ENCODE measurements around the gene TAF4B. TPM values are rescaled to one million over a fixed set of nuclear protein-coding genes. Genes with fewer than 3 reads are reported as not detected.
"Not testable (repeated sequence)": the region's sequence is repeated elsewhere in the genome, so short reads cannot be mapped to it uniquely, and the experiment has no call there.

The TAF4B gene
- total RNA-seq, 4 donors from 2014 or later = 3.7 to 11.9 (median 7.1) TPM

GRCh38 chr18:26227051-26227670, 916 bp downstream of the TAF4B start:
- in situ Hi-C loops (cut with MboI; ENCODE audit: low pct_ligation_motif_present in 1 of 4, low pct_unique_long_range_greater_than_20kb in 1 of 4, low sequenced_read_pairs in 3 of 4) (loop anchor here in 1 of 4 donors (25.0 kb wide), 1 partner anchor 215 kb away; no protein-coding TSS in a partner anchor), intact Hi-C loops (cut with DNase I; ENCODE audit: low total_unique reads) (no loop called here)
- H3K27me3 ChIP-seq = no peaks in the 10 kb centered on the region
- WGBS, 2 donors (ENCODE audit: low coverage in 1 of 2) = 13 to 48% methylated on average over 8 to 28 of the region's 28 CpGs
- H3K27ac ChIP-seq = peak overlapping the region; percentile 77 to 88 (median 79)
- H3K36me3 ChIP-seq = no peaks in the 10 kb centered on the region
- H3K4me3 ChIP-seq = peak overlapping the region; percentile 67 to 90 (median 77)
- H3K9me3 ChIP-seq = no peaks in the 10 kb centered on the region
- no peak for TF ChIP-seq POLR2AphosphoS5 (IDR thresholded peaks at IDR 0.05)
- TF ChIP-seq EP300 (IDR thresholded peaks at IDR 0.05; ENCODE audit: low read depth) = no peak
- no peak for TF ChIP-seq CTCF (IDR thresholded peaks at IDR 0.05)
- no peak for TF ChIP-seq POLR2A (IDR thresholded peaks at IDR 0.05)
- DNase-seq = no peak
- peaks cover 0 to 26% (median 8%) of the 10 kb centered on the region in 4 donors for H3K4me1 ChIP-seq

GRCh38 chr18:26228562-26229260, 2.5 kb downstream of the TAF4B start:
- intact Hi-C loops (cut with DNase I; ENCODE audit: low total_unique reads) (no loop called here), in situ Hi-C loops (cut with MboI; ENCODE audit: low pct_ligation_motif_present in 1 of 4, low pct_unique_long_range_greater_than_20kb in 1 of 4, low sequenced_read_pairs in 3 of 4) (loop anchor here in 1 of 4 donors (25.0 kb wide), 1 partner anchor 216 kb away; no protein-coding TSS in a partner anchor)
- TF ChIP-seq POLR2AphosphoS5 (IDR thresholded peaks at IDR 0.05) (no peak), POLR2A (IDR thresholded peaks at IDR 0.05) (no peak), EP300 (IDR thresholded peaks at IDR 0.05; ENCODE audit: low read depth) (no peak), CTCF (IDR thresholded peaks at IDR 0.05) (no peak)
- no peak overlapping the region for H3K4me3 ChIP-seq
- no peak for DNase-seq
- 68 to 76% methylated on average over 6 of the region's 6 CpGs for WGBS, 2 donors (ENCODE audit: low coverage in 1 of 2)
- no peaks in the 10 kb centered on the region for H3K9me3 ChIP-seq
- peaks cover 0 to 26% (median 8%) of the 10 kb centered on the region in 4 donors for H3K4me1 ChIP-seq
- H3K36me3 ChIP-seq = no peaks in the 10 kb centered on the region
- no peaks in the 10 kb centered on the region for H3K27me3 ChIP-seq
- H3K27ac ChIP-seq = no peak overlapping the region

GRCh38 chr18:26230497-26230896, 4.3 kb downstream of the TAF4B start:
- Histone ChIP-seq H3K27me3 (no peaks in the 10 kb centered on the region), H3K4me1 (peaks cover 0 to 24% (median 8%) of the 10 kb centered on the region in 4 donors), H3K27ac (no peak overlapping the region), H3K36me3 (no peaks in the 10 kb centered on the region), H3K4me3 (no peak overlapping the region), H3K9me3 (no peaks in the 10 kb centered on the region)
- in situ Hi-C loops (cut with MboI; ENCODE audit: low pct_ligation_motif_present in 1 of 4, low pct_unique_long_range_greater_than_20kb in 1 of 4, low sequenced_read_pairs in 3 of 4) (loop anchor here in 1 of 4 donors (25.0 kb wide), 1 partner anchor 218 kb away; no protein-coding TSS in a partner anchor), intact Hi-C loops (cut with DNase I; ENCODE audit: low total_unique reads) (no loop called here)
- 91 to 92% methylated on average over 3 to 8 of the region's 8 CpGs for WGBS, 2 donors (ENCODE audit: low coverage in 1 of 2)
- DNase-seq = no peak
- no peak for TF ChIP-seq POLR2A (IDR thresholded peaks at IDR 0.05)
- TF ChIP-seq EP300 (IDR thresholded peaks at IDR 0.05; ENCODE audit: low read depth) = no peak
- no peak for TF ChIP-seq CTCF (IDR thresholded peaks at IDR 0.05)
- no peak for TF ChIP-seq POLR2AphosphoS5 (IDR thresholded peaks at IDR 0.05)

- H3K4me3 ChIP-seq = no peak overlapping the region
- TF ChIP-seq CTCF (IDR thresholded peaks at IDR 0.05) (no peak), EP300 (IDR thresholded peaks at IDR 0.05; ENCODE audit: low read depth) (no peak), POLR2A (IDR thresholded peaks at IDR 0.05) (no peak), POLR2AphosphoS5 (IDR thresholded peaks at IDR 0.05) (no peak)
- H3K4me1 ChIP-seq = peaks cover 0 to 8% (median 0%) of the 10 kb centered on the region in 4 donors
- 79 to 83% methylated on average over 5 of the region's 5 CpGs for WGBS, 2 donors (ENCODE audit: low coverage in 1 of 2)
- H3K27me3 ChIP-seq = no peaks in the 10 kb centered on the region
- intact Hi-C loops (cut with DNase I; ENCODE audit: low total_unique reads) = no loop called here
- no peak for DNase-seq
- no peak overlapping the region for H3K27ac ChIP-seq
- in situ Hi-C loops (cut with MboI; ENCODE audit: low pct_ligation_motif_present in 1 of 4, low pct_unique_long_range_greater_than_20kb in 1 of 4, low sequenced_read_pairs in 3 of 4) = loop anchor here in 1 of 4 donors (25.0 kb wide), 1 partner anchor 221 kb away; no protein-coding TSS in a partner anchor
- no peaks in the 10 kb centered on the region for H3K36me3 ChIP-seq
- no peaks in the 10 kb centered on the region for H3K9me3 ChIP-seq
Measured at GRCh38 chr18:26233208-26233607, 7.0 kb downstream of the TAF4B start.

GRCh38 chr18:26237363-26237762, 11.1 kb downstream of the TAF4B start:
- H3K4me1 ChIP-seq; DNase-seq; intact Hi-C loops (cut with DNase I; ENCODE audit: low total_unique reads); H3K4me3 ChIP-seq; H3K27ac ChIP-seq; H3K9me3 ChIP-seq; H3K36me3 ChIP-seq; H3K27me3 ChIP-seq: not testable (repeated sequence)
- in situ Hi-C loops (cut with MboI; ENCODE audit: low pct_ligation_motif_present in 1 of 4, low pct_unique_long_range_greater_than_20kb in 1 of 4, low sequenced_read_pairs in 3 of 4) = loop anchor here in 1 of 4 donors (25.0 kb wide), 1 partner anchor 225 kb away; no protein-coding TSS in a partner anchor
- WGBS, 2 donors (ENCODE audit: low coverage in 1 of 2) = 95% methylated on average over 2 of the region's 2 CpGs; no CpG with 5 or more reads in 1 of the 2 donors

GRCh38 chr18:26238718-26239117, 12.5 kb downstream of the TAF4B start:
- intact Hi-C loops (cut with DNase I; ENCODE audit: low total_unique reads); H3K36me3 ChIP-seq; H3K27ac ChIP-seq; H3K4me3 ChIP-seq; H3K27me3 ChIP-seq; H3K4me1 ChIP-seq; DNase-seq; H3K9me3 ChIP-seq: not testable (repeated sequence)
- 86% methylated on average over 4 of the region's 4 CpGs; no CpG with 5 or more reads in 1 of the 2 donors for WGBS, 2 donors (ENCODE audit: low coverage in 1 of 2)
- in situ Hi-C loops (cut with MboI; ENCODE audit: low pct_ligation_motif_present in 1 of 4, low pct_unique_long_range_greater_than_20kb in 1 of 4, low sequenced_read_pairs in 3 of 4) = loop anchor here in 1 of 4 donors (25.0 kb wide), 1 partner anchor 226 kb away; no protein-coding TSS in a partner anchor

Measured in transverse colon (tissue), 4 donors.